ENCODE data around the gene ARGLU1. TPM values are rescaled to one million over a fixed set of nuclear protein-coding genes. Genes with fewer than 3 reads are reported as not detected.
"Not testable (repeated sequence)": the region's sequence is repeated elsewhere in the genome, so short reads cannot be mapped to it uniquely, and the experiment has no call there.

Gene ARGLU1
- total and polyA plus RNA-seq, 7 donors: 23.2 to 43.5 (median 23.9) TPM

DNA sequence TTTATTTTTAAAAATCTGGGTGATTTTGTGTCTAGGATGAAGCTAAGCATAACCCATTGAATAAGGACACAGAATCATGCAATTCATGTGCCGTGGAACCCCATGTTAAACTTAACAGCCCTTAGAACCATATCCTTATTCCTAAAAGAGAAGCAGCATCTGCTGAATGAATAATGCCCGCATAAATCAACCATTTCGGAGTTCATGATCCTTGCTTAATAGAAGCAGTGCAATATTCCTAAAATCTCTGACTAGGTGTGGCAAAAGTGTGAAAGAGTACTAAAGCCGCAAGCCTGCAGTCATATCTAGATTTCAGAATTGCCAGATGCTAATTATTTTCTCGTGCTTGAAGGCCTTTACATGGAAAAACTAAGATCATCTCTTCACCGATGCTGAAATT is 33.6 kb upstream of the ARGLU1 start:
- intact Hi-C loops (cut with DNase I): no loop called here
- no peaks in the 10 kb centered on the region for H3K9me3 ChIP-seq
- ATAC-seq (no peak), DNase-seq (no peak)
- no peak overlapping the region for H3K4me3 ChIP-seq
- H3K4me1 ChIP-seq: no peaks in the 10 kb centered on the region
- no peak overlapping the region for H3K27ac ChIP-seq
- TF ChIP-seq, protein P1, sequence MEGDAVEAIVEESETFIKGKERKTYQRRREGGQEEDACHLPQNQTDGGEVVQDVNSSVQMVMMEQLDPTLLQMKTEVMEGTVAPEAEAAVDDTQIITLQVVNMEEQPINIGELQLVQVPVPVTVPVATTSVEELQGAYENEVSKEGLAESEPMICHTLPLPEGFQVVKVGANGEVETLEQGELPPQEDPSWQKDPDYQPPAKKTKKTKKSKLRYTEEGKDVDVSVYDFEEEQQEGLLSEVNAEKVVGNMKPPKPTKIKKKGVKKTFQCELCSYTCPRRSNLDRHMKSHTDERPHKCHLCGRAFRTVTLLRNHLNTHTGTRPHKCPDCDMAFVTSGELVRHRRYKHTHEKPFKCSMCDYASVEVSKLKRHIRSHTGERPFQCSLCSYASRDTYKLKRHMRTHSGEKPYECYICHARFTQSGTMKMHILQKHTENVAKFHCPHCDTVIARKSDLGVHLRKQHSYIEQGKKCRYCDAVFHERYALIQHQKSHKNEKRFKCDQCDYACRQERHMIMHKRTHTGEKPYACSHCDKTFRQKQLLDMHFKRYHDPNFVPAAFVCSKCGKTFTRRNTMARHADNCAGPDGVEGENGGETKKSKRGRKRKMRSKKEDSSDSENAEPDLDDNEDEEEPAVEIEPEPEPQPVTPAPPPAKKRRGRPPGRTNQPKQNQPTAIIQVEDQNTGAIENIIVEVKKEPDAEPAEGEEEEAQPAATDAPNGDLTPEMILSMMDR (IDR thresholded peaks at IDR 0.05): no peak
- H3K27me3 ChIP-seq (ENCODE audit: insufficient read depth in 3 of 3, low read length in 2 of 3): no peaks in the 10 kb centered on the region
- 75 to 83% (median 78%) methylated on average over 6 of the region's 6 CpGs for WGBS, 3 donors
- H3K36me3 ChIP-seq (ENCODE audit: insufficient read depth in 1 of 2, low read depth in 1 of 2): no peaks in the 10 kb centered on the region

DNA sequence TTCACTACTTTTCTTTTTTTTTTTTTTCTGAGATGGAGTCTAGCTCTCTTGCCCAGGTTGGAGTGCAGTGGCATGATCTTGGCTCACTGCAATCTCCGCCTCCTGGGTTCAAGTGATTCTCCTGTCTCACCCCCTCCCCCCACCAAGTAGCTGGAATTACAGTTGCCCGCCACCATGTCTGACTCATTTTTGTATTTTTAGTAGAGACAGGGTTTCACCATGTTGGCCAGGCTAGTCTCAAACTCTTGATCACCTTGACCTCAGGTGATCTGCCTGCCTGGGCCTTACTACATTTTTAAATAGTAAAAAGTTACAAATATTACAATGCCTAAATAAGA is 32.8 kb upstream of the ARGLU1 start:
- ATAC-seq: peak in 2 of 4 donors; percentile 44 to 49
- H3K4me1 ChIP-seq; H3K36me3 ChIP-seq (ENCODE audit: insufficient read depth in 1 of 2, low read depth in 1 of 2); intact Hi-C loops (cut with DNase I); DNase-seq; H3K27me3 ChIP-seq (ENCODE audit: insufficient read depth in 3 of 3, low read length in 2 of 3); H3K4me3 ChIP-seq; H3K27ac ChIP-seq; H3K9me3 ChIP-seq: not testable (repeated sequence)
- 35 to 49% (median 39%) methylated on average over 2 of the region's 2 CpGs for WGBS, 3 donors

DNA sequence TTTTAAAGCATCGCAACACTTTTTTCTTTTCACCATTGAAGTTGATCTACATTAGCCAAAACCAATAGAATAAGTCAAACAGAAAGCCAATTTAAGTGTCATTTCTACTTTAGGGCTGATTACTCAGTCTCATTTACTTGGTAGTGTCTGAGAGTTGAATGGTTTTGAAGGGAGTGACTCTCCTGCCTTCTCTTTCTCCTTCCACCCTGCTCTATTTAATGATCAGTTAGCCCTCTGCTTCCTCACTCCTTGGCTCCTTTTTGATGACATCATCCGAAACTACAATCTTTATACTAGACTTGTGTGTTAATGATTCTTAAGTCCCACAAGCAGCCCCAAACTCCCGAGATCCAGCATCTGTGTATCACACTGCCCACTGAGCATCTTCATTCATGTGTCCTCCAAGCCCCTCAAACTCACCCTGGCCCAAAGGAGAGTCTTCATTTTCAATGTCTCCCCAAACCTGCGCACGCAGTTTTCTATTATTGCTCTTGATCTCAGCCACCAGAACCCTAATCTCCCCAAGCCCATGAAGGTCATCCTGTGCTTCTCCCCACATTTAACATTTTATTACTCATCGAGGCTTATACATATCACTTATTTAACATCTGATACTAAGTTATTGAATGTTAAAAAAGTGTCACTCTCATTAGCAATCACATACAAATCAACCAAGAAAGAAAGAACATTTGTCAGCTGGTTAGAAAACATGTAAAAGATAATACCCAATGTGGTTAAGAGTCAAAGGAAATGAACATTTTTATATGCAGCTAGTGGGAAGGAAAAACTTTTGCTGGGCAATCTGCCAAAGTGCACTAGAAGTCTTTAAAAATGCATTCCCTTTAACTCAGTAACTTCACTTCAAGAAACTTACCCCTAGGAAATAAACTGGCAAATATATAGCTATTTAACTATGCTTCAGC is 32.2 kb upstream of the ARGLU1 start:
- WGBS, 3 donors: 70 to 73% (median 73%) methylated on average over 6 of the region's 6 CpGs
- intact Hi-C loops (cut with DNase I): no loop called here
- no peaks in the 10 kb centered on the region for H3K9me3 ChIP-seq
- no peak overlapping the region for H3K4me3 ChIP-seq
- DNase-seq: no peak
- TF ChIP-seq, protein P1 (IDR thresholded peaks at IDR 0.05): no peak
- no peaks in the 10 kb centered on the region for H3K4me1 ChIP-seq
- H3K27ac ChIP-seq: no peak overlapping the region
- H3K36me3 ChIP-seq (ENCODE audit: insufficient read depth in 1 of 2, low read depth in 1 of 2): no peaks in the 10 kb centered on the region
- no peaks in the 10 kb centered on the region for H3K27me3 ChIP-seq (ENCODE audit: insufficient read depth in 3 of 3, low read length in 2 of 3)
- ATAC-seq: no peak

DNA sequence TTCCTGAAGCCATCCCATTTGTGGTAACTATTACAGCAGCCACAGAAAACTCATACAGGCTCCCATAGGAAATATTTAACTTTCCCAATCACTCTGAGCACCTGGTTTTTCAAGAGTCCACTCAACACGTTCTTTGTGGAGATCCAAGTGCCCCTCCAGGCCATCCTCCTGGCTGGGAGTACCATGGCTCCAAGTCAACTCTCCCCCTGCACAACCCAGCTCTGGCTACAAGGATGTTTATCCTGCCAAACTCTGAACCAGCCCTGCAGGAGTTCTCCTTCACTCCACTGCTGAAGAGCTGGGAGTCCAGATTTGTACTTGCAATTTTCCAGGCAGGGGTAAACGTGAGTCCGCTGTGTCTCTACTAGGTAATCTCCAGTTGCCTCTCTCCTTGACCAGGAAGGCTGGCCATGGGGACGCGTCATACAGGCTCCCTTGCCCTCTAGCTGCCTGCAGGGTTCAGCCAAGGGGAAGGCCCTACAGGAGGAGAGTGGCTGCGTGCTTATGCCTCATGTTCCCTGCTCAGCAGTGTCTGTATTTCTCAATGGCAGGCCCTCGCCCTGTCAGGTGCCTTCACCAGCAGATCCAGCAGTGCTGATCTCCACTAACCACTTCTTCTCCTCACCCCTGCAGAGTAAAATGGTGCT is 29.9 kb upstream of the ARGLU1 start:
- TF ChIP-seq, protein P1 (IDR thresholded peaks at IDR 0.05): no peak
- H3K4me1 ChIP-seq: no peaks in the 10 kb centered on the region
- no peaks in the 10 kb centered on the region for H3K9me3 ChIP-seq
- H3K27me3 ChIP-seq (ENCODE audit: insufficient read depth in 3 of 3, low read length in 2 of 3): no peaks in the 10 kb centered on the region
- WGBS, 3 donors: 83 to 89% (median 85%) methylated on average over 7 of the region's 7 CpGs
- no peak overlapping the region for H3K4me3 ChIP-seq
- no peak for DNase-seq
- intact Hi-C loops (cut with DNase I): no loop called here
- no peak for ATAC-seq
- H3K36me3 ChIP-seq (ENCODE audit: insufficient read depth in 1 of 2, low read depth in 1 of 2): no peaks in the 10 kb centered on the region
- no peak overlapping the region for H3K27ac ChIP-seq

DNA sequence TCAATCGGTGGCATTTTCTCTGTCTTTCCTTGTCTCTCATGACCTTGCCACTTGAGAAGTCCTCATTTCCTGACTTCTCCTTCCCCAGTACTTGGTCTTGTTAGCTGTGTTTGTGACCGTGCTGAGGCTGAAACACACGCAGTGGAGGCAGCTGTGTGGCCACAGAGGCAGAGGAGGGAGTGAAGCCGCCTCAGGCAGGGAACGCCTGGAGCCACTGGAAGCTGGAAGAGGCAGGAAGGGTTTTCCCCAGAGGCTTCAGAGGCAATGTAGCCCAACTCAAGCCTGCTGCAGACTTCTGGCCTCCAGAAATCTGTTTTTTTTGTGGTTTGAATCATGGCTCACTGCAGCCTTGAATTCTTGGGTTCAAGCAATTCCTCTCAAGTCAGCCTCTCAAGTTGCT is 29.2 kb upstream of the ARGLU1 start:
- H3K27me3 ChIP-seq (ENCODE audit: insufficient read depth in 3 of 3, low read length in 2 of 3): no peaks in the 10 kb centered on the region
- TF ChIP-seq, protein P1 (IDR thresholded peaks at IDR 0.05): no peak
- no peak overlapping the region for H3K4me3 ChIP-seq
- no peaks in the 10 kb centered on the region for H3K4me1 ChIP-seq
- DNase-seq (peak; percentile 63 to 77), ATAC-seq (peak in 2 of 4 donors; percentile 43 to 49)
- no peak overlapping the region for H3K27ac ChIP-seq
- intact Hi-C loops (cut with DNase I): no loop called here
- H3K9me3 ChIP-seq: no peaks in the 10 kb centered on the region
- H3K36me3 ChIP-seq (ENCODE audit: insufficient read depth in 1 of 2, low read depth in 1 of 2): no peaks in the 10 kb centered on the region
- WGBS, 3 donors: 56 to 60% (median 58%) methylated on average over 5 of the region's 5 CpGs

Data from psoas muscle (tissue), 8 donors.